ENCODE results near the gene TESK1.
"Not testable (repeated sequence)": the region's sequence is repeated elsewhere in the genome, so short reads cannot be mapped to it uniquely, and the experiment has no call there.

TESK1 gene

GRCh38 chr9:35612066-35612465, 7.0 kb downstream of the TESK1 start:
- in situ Hi-C loops (cut with HindIII; ENCODE audit: low sequenced_read_pairs): not testable (repeated sequence)

DNA sequence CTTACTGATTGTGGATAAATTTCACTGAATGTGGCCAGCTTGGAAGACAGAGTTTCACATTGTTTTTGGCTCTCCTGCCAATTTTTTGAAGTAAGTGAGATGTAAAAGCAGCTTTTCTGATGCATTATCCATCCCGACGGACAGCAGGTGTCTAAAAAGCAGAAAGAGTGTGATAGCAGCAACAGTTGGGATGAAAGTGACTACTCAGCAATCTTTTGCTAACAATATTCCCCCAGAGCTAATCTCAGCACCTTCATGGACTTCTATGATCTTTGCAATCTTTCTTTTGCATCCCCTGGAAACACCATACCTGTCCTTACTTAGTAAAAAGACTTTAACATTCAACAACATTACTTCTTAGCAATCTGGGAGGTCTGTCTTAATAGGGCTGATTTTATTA, 7.8 kb downstream of the TESK1 start:
- in situ Hi-C loops (cut with HindIII; ENCODE audit: low sequenced_read_pairs): no loop called here

GRCh38 chr9:35615981-35616680, 11.1 kb downstream of the TESK1 start:
- in situ Hi-C loops (cut with HindIII; ENCODE audit: low sequenced_read_pairs): no loop called here

DNA sequence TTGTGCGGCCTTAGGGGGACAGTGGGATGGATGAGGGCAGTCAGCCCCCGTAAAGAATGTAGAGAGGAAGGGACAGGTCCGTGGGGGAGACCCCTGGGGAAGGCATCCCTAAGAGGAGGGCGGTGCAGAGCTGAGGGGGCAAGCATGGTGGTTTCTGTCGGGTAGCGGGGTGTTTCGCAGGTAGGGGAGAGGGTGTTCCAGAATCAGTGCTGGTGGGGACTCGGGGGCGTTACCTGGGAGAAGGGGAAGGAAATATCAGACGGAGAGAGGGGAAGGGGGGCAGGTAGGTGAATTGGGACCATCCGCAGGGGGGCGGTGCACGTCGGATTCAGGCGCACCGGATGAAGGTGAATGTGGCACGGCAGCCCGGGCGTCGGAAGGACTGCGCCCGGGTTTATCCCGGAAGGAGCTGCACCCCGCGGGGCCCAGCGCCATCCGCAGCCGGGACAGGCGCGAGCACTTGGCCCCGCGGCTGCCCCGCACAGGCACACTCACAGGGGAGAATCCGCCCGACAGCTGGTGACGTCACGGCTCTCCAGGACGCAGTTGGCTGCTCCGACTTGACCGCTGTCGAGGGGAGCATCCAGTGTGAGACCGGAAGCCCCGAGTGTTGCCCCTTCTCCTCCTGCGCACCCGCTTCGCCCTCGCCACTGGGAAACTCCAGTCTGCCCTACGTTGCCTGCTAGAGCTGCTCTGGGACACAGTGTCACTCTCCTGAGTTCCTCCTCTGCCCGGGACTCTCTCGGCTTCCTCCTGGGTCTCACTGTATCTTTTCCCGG, 11.8 kb downstream of the TESK1 start:
- in situ Hi-C loops (cut with HindIII; ENCODE audit: low sequenced_read_pairs): no loop called here

- in situ Hi-C loops (cut with HindIII; ENCODE audit: low sequenced_read_pairs): no loop called here
Measured at GRCh38 chr9:35617548-35617947, 12.5 kb downstream of the TESK1 start.

DNA sequence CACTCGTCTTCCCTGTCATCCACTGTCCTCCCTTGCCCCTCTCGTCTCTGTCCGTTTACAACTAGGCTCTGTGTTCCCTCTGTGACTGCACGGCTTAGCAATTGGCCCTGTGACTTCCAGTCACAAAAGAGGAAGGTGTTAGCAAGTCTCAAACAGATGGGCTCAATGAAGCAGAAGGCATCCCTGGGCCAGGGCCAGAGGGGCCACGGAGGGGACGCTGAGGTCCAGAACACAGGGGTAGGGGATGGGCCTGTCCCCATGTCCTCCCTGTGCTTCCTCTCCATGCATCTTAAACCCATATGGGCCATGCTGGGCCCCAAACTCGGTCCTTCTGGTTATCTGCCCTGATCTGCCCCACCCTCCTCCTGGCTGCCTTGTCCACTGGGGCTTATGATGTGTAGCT, 13.3 kb downstream of the TESK1 start, which contains the start of gene CD72:
Gene CD72 (minus strand): TSS at position 89 of the 403 bp plus-strand sequence. CDS start 110 bp downstream, outside the sequence.
- in situ Hi-C loops (cut with HindIII; ENCODE audit: low sequenced_read_pairs): no loop called here

DNA sequence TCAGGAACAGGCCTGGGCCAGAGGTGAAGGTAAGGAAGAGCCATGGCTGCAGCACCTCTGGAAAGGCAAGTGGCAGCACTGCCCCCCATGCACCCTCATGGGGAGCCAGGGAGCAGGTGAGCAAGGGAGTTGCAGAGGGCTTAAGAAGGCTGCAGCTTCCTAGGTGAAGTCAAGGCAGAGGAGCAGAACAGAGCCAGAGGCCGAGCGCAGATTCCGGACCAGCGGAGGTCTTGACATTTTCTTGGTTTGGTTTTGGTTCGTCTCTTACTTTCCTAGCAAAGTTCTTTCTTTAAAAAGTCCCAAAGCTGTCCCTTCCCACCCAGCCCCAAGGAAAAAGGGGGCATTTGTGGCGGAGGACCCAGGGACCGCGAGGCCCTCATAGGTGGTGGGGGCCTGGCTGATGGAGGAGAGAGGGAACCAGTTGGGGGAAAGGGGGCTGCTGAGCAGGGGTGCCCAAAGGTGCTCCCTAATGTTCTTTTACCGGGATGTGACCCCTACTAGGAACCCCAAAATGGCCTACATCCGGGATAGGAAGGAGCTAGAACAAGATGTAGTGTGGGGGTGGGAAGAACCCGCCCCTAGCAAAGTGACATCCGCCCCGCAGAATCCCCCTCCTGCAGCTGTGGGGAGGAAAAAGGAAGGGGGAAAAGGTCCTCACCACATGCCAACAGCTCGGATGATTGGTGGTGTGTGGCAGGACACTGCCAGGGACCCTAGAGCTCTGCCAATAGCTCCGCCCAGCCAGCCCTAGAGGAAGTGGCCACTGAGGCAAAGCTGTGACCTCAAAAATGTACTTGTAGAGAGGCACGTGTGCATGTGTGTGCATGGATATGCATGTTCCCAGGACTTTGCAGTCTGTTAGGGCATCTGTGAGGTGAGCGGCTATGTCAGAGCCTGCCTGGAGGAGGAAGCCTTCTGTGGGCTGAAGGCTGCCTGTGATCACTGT, 14.1 kb downstream of the TESK1 start:
- in situ Hi-C loops (cut with HindIII; ENCODE audit: low sequenced_read_pairs): no loop called here

DNA sequence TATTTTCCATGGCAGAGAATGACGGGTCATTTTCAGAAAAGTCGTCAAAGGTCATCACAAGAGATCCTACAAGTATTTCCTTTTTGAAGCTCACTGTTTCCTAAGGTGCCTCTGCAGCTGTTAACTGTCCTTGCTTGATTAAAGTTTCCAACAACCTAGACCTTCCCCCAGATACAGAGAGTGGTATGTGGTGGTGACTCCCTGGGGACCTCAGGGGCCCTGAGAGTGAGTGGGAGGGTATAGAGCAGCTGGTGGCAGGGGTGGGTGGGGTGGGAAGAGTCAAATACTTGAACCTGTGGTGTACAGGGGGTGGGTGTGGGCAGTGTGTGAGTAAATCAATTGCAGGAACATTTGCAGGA, 14.7 kb downstream of the TESK1 start:
- in situ Hi-C loops (cut with HindIII; ENCODE audit: low sequenced_read_pairs): no loop called here

DNA sequence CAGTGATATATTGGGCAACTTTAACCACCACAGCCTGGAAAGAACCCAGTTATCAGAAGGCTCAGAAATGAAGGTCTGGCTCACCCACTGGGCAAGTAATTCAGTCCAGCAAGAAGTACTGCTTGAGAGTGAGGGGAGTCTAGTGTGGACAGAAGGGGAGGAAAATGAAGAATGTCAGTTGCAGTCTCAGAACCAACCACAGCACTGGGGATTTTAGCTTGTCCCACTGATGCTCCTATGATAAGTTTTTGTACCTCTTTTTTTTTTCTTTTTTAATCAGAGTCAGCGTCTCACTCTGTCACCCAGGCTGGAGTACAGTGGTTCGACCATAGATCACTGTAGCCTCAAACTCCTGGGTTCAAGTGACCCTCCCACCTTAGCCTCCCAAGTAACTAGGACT, 22.5 kb downstream of the TESK1 start:
- in situ Hi-C loops (cut with HindIII; ENCODE audit: low sequenced_read_pairs): loop anchor here (5.0 kb wide), 2 partner anchors 55 to 75 kb away; no protein-coding TSS in a partner anchor

GRCh38 chr9:35628389-35628991, 23.4 kb downstream of the TESK1 start:
- in situ Hi-C loops (cut with HindIII; ENCODE audit: low sequenced_read_pairs): loop anchor here (5.0 kb wide), 2 partner anchors 54 to 76 kb away; no protein-coding TSS in a partner anchor

- in situ Hi-C loops (cut with HindIII; ENCODE audit: low sequenced_read_pairs): loop anchor here (5.0 kb wide), 2 partner anchors 53 to 77 kb away; no protein-coding TSS in a partner anchor
Measured at GRCh38 chr9:35629597-35629996, 24.5 kb downstream of the TESK1 start.

GRCh38 chr9:35635730-35636129, 30.7 kb downstream of the TESK1 start:
- in situ Hi-C loops (cut with HindIII; ENCODE audit: low sequenced_read_pairs): no loop called here

DNA sequence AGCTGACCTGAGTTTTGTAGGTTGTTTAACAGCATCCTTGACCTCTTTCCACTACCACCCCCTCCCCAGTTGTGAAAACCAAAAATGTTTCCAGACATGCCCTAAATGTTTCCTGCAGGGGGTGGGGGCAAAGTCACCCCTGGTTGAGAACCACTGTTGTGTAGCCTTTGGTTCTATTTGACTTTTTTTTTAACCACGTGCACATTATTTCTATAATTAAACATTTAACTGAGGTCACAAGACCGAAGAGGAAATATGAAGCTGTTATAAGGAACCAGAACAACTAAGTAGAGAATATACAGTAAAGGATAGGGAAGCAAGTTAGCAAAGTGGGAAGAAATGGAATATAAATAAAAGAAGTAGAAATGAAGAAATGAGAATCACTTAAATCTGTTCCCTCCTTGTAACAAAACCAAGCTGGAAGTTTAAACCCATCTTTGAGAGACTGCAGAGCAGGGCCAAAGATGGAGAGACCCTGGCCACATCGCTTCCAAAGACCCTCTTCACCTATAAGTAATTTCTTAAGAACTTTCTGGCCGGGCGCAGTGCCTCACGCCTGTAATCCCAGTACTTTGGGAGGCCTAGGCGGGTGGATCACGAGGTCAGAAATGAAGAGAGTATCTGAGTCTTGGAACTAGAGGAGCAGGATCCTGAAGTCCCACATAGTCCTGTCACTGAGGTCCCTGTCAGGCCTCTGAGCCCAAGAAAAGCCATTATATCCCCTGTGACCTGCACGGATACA, 31.2 kb downstream of the TESK1 start:
- in situ Hi-C loops (cut with HindIII; ENCODE audit: low sequenced_read_pairs): no loop called here

GRCh38 chr9:35636877-35637246, 31.8 kb downstream of the TESK1 start:
- in situ Hi-C loops (cut with HindIII; ENCODE audit: low sequenced_read_pairs): not testable (repeated sequence)

GRCh38 chr9:35637427-35637955, 32.4 kb downstream of the TESK1 start:
- in situ Hi-C loops (cut with HindIII; ENCODE audit: low sequenced_read_pairs): not testable (repeated sequence)

DNA sequence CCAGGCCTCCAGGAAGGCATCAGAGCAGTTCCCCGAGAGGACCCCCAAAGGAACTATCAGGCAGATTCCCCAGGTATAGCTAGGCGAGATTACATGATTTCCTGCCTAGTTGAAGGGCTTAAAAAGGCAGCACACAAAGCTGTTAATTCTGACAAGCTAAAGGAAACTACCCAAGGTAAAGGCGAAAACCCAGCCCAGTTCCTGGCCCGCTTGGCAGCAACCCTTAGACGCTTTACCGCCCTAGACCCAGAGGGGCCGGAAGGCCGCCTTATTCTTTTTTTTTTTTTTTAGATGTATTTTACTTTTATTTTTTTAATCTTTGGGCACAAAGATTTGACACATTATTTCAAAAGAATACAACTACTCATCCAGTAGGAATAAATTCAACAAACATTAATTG, 33.7 kb downstream of the TESK1 start:
- in situ Hi-C loops (cut with HindIII; ENCODE audit: low sequenced_read_pairs): not testable (repeated sequence)

DNA sequence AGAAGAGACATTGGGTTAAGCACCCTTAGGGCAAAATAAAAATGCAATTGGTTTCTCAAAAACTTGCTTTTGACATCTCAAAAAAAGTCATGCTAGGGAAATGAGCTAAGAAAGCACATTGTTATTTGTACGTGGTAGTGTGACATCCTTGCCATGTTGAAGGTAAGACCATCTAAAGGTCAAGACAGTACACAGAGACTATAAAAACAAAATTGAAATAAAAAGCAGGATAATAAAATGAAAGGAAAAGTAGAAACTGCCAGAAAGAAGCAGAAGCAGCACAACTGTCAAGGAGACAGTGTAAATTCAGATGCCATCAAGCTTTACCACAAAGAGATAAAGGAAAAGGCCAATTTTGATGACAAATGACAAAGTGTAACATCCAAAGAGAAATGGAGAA, 34.2 kb downstream of the TESK1 start:
- in situ Hi-C loops (cut with HindIII; ENCODE audit: low sequenced_read_pairs): not testable (repeated sequence)

GRCh38 chr9:35639631-35640030, 34.6 kb downstream of the TESK1 start:
- in situ Hi-C loops (cut with HindIII; ENCODE audit: low sequenced_read_pairs): no loop called here

- in situ Hi-C loops (cut with HindIII; ENCODE audit: low sequenced_read_pairs): not testable (repeated sequence)
Measured at GRCh38 chr9:35640431-35640830, 35.4 kb downstream of the TESK1 start.

GRCh38 chr9:35641478-35641877, 36.4 kb downstream of the TESK1 start:
- in situ Hi-C loops (cut with HindIII; ENCODE audit: low sequenced_read_pairs): not testable (repeated sequence)
